GM12873 (cell line): ENCODE measurements around the gene RAB11FIP4.

ENCODE experiments used
- CTCF ChIP-seq: IDR thresholded peaks from 2 replicates; pipeline ENCODE4 v1.5.1; 2012; ENCODE audit warnings: low read depth, mild to moderate bottlenecking, moderate library complexity, low read length, control low read depth; ENCODE audit not compliant: insufficient read depth; ENCODE audit errors: missing control alignments

The RAB11FIP4 gene

DNA sequence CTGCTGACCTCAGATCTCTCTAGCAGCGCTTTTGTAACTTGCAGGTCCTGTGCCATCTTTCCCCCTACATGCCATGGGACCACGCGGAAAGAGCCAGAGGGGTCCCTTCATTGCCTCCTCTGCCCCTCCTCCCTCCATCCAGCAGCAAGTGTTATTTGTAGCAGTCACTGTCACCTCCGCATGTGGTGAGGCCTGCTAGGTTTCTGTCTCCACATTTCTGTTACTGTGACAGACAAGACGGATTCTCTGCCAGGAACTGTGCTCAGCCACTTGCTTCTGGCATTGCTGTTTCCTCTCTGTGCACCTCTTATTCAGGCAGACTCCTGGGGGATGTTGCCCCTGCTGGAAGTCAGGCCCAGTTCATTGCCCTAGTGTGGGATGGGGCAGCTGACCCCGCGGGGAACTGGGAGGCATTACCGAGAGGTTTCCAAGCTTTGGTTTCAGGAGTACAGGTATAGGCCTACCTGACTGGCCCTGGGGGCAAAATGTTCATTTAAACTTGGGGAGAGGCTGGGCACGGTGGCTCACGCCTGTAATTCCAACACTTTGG lies 61.2 kb downstream of the RAB11FIP4 start:
- TF ChIP-seq CTCF, result no peak

- TF ChIP-seq CTCF, result no peak
Measured at GRCh38 chr17:31453896-31454295, 62.4 kb downstream of the RAB11FIP4 start.

DNA sequence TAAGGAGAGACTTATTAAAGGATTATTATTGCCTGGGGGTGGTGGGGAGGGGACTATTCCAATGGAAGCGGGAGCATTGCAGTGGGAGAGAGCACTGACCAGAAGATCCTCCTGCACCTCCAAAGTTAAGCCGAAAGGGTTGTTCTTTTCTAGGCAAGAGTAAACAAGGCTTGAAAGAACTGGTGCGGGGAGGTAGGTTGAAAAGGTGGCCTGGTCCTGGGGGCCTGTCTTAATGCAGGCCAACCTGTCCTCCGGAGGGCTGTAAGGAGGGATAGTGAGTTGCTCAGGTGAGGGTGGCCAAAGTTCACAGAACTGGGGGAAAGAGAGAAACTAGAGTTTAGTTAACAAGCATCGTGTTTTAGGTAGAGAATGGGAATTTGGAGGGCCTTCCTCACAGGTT lies 65.3 kb downstream of the RAB11FIP4 start:
- TF ChIP-seq CTCF, result no peak

DNA sequence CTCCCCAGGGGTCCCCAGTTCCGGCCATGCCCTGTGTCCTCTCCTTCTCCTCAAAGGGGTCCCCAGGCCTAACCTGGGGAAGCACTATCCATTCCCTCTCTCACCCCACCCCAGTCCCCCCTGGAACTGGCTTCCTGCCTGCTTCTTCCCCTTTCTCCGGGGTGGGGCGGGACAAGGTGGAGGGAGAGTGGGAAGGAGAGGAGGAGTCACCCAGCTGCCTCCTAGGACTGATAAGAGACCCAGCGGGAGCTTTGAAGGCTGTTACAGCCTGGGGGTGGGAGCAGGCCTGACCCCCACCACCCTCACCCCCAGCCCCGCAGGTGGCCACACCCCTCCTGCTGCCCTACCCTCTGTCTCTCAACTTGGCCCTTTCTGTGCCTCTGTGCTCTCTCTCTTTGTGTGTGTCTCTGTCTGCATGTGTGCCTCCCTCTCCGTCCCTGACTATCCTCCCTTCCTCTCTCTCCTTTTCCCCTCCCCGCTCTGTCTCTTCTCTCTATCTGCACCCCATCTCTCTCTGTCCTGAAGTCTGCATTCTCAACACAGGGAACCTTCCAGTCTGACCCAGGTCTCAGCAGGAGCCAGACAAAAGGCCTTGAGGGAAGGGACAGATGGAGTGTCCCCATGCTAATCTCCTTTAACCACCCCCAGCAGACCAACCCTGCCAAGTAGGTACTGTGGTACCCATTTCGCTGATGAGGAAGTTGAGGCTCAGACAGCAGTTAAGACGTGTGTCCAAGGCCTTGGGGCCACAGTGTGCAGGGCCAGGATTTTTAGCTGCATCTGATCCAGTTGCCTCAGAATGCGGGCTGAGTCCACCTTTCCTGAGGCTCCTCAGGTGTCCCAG lies 66.1 kb downstream of the RAB11FIP4 start:
- TF ChIP-seq CTCF, result no peak

GRCh38 chr17:31458829-31459228 lies 67.4 kb downstream of the RAB11FIP4 start:
- TF ChIP-seq CTCF, result no peak

DNA sequence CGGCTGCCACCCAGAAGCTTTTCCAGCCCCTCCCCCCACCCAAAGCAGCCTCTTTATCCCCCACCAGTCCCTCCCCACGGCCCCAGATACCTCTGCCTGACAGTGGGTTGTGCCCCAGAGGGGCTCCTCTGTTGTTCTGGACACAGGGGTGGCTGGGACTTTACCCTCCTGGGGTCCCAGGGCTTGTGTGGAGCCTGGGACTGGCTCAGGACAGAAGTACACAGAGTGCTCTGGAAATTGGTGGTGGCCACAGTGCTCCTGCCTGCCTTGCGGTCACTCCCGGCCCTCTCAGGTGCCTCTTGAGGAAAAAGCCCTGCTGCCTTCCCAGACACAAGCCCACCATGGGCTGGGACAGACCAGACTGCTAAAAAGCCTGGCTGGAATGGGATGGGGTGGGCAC lies 68.2 kb downstream of the RAB11FIP4 start:
- no peak for TF ChIP-seq CTCF

DNA sequence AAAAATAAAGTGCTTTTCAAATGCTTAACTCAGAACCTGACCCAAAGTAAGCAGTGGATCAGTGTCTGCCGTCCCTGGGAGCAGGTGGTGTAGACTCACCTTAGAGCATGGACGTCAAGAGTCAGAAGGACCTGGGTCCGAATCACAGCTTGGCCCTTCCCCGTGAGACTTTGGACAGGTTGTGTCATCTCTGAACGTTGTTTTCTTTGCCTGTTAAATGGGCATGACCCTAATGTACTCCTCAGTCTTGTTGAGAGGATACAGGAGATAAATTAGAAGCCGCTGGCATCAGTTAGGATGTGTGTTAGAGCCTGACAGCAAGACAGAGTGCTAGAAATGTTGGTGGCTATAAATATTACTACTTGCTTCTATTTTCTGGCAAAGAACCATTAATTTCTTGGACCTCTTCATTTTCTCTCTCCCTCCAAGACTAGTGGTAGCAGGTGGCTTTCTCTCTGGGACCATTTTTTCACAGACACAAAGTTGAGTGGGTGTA lies 68.8 kb downstream of the RAB11FIP4 start:
- no peak for TF ChIP-seq CTCF
